Nephron (organoid): ENCODE data around the gene STAM.

ENCODE experiments used
- H3K27ac Mint-ChIP-seq, 3 experiments: 2 replicates each; pipeline ENCODE4 v1.8.0; 2020; ENCODE audit warnings: mixed read lengths in 3 of 3, mild to moderate bottlenecking in 2 of 3, moderate library complexity in 1 of 3
- H3K27me3 Mint-ChIP-seq: 2 replicates; pipeline ENCODE4 v1.8.0; 2021; ENCODE audit warnings: low read depth, mild to moderate bottlenecking, moderate library complexity, mixed read lengths
- H3K36me3 Mint-ChIP-seq: 2 replicates; pipeline ENCODE4 v1.8.0; 2020; ENCODE audit warnings: low read depth, mixed read lengths
- H3K4me1 Mint-ChIP-seq: 2 replicates; pipeline ENCODE4 v1.8.0; 2020; ENCODE audit warnings: mixed read lengths
- H3K4me3 Mint-ChIP-seq, 3 experiments: 2 replicates each; pipeline ENCODE4 v1.8.0; 2020; ENCODE audit warnings: mild to moderate bottlenecking in 3 of 3, mixed read lengths in 3 of 3, moderate library complexity in 2 of 3
- H3K9me3 Mint-ChIP-seq: 2 replicates; pipeline ENCODE4 v1.8.0; 2020; ENCODE audit warnings: mixed read lengths
- CTCF ChIP-seq, 3 experiments: fragments of 200-600 bp; sonication (generic); IDR thresholded peaks; one replicate each; pipeline ENCODE4 v1.5.0; 2021; ENCODE audit warnings: antibody characterized with exemption in 3 of 3; ENCODE audit not compliant: unreplicated experiment in 3 of 3

STAM gene

GRCh38 chr10:17698696-17699095 lies 54.7 kb downstream of the STAM start:
- no peak overlapping the region for H3K4me3 Mint-ChIP-seq
- no peaks in the 10 kb centered on the region for H3K9me3 Mint-ChIP-seq
- peaks cover 50% of the 10 kb centered on the region for H3K36me3 Mint-ChIP-seq
- no peak for TF ChIP-seq CTCF (IDR thresholded peaks at IDR 0.05; ENCODE audit: unreplicated experiment in 3 of 3)
- no peak overlapping the region for H3K27ac Mint-ChIP-seq
- no peaks in the 10 kb centered on the region for H3K4me1 Mint-ChIP-seq
- no peaks in the 10 kb centered on the region for H3K27me3 Mint-ChIP-seq

- Mint-ChIP-seq H3K4me1 (no peaks in the 10 kb centered on the region), H3K4me3 (no peak overlapping the region), H3K27me3 (no peaks in the 10 kb centered on the region), H3K36me3 (peaks cover 51% of the 10 kb centered on the region), H3K9me3 (no peaks in the 10 kb centered on the region), H3K27ac (no peak overlapping the region)
- TF ChIP-seq CTCF (IDR thresholded peaks at IDR 0.05; ENCODE audit: unreplicated experiment in 3 of 3): no peak
Observed at GRCh38 chr10:17701301-17701700, 57.4 kb downstream of the STAM start.

- TF ChIP-seq CTCF (IDR thresholded peaks at IDR 0.05; ENCODE audit: unreplicated experiment in 3 of 3): no peak
- H3K27ac Mint-ChIP-seq: no peak overlapping the region
- H3K36me3 Mint-ChIP-seq: peaks cover 43% of the 10 kb centered on the region
- no peaks in the 10 kb centered on the region for H3K4me1 Mint-ChIP-seq
- no peak overlapping the region for H3K4me3 Mint-ChIP-seq
- H3K27me3 Mint-ChIP-seq: no peaks in the 10 kb centered on the region
- H3K9me3 Mint-ChIP-seq: no peaks in the 10 kb centered on the region
Observed at GRCh38 chr10:17703706-17704105, 59.8 kb downstream of the STAM start.

GRCh38 chr10:17708821-17709220 lies 64.9 kb downstream of the STAM start:
- H3K4me1 Mint-ChIP-seq: no peaks in the 10 kb centered on the region
- no peaks in the 10 kb centered on the region for H3K27me3 Mint-ChIP-seq
- H3K27ac Mint-ChIP-seq: no peak overlapping the region
- H3K4me3 Mint-ChIP-seq: no peak overlapping the region
- H3K9me3 Mint-ChIP-seq: no peaks in the 10 kb centered on the region
- peaks cover 56% of the 10 kb centered on the region for H3K36me3 Mint-ChIP-seq
- no peak for TF ChIP-seq CTCF (IDR thresholded peaks at IDR 0.05; ENCODE audit: unreplicated experiment in 3 of 3)

GRCh38 chr10:17709492-17709891 lies 65.5 kb downstream of the STAM start:
- no peaks in the 10 kb centered on the region for H3K9me3 Mint-ChIP-seq
- TF ChIP-seq CTCF (IDR thresholded peaks at IDR 0.05; ENCODE audit: unreplicated experiment in 3 of 3): no peak
- no peaks in the 10 kb centered on the region for H3K27me3 Mint-ChIP-seq
- H3K4me3 Mint-ChIP-seq: no peak overlapping the region
- H3K36me3 Mint-ChIP-seq: peaks cover 60% of the 10 kb centered on the region
- H3K27ac Mint-ChIP-seq: no peak overlapping the region
- no peaks in the 10 kb centered on the region for H3K4me1 Mint-ChIP-seq

GRCh38 chr10:17710181-17710580 lies 66.2 kb downstream of the STAM start:
- no peaks in the 10 kb centered on the region for H3K27me3 Mint-ChIP-seq
- no peaks in the 10 kb centered on the region for H3K9me3 Mint-ChIP-seq
- no peak overlapping the region for H3K27ac Mint-ChIP-seq
- no peak for TF ChIP-seq CTCF (IDR thresholded peaks at IDR 0.05; ENCODE audit: unreplicated experiment in 3 of 3)
- no peaks in the 10 kb centered on the region for H3K4me1 Mint-ChIP-seq
- H3K36me3 Mint-ChIP-seq: peaks cover 63% of the 10 kb centered on the region
- H3K4me3 Mint-ChIP-seq: no peak overlapping the region
